HG02840 (cell line): ENCODE measurements around the gene SERAC1.

ENCODE experiments used
- ATAC-seq: cut with Tn5 transposase; IDR thresholded peaks from one replicate; pipeline ENCODE4 v1.9.1; 2021; ENCODE audit warnings: mild to moderate bottlenecking, moderate library complexity, moderate number of reproducible peaks; ENCODE audit not compliant: unreplicated experiment, low FRiP score

The SERAC1 gene

DNA sequence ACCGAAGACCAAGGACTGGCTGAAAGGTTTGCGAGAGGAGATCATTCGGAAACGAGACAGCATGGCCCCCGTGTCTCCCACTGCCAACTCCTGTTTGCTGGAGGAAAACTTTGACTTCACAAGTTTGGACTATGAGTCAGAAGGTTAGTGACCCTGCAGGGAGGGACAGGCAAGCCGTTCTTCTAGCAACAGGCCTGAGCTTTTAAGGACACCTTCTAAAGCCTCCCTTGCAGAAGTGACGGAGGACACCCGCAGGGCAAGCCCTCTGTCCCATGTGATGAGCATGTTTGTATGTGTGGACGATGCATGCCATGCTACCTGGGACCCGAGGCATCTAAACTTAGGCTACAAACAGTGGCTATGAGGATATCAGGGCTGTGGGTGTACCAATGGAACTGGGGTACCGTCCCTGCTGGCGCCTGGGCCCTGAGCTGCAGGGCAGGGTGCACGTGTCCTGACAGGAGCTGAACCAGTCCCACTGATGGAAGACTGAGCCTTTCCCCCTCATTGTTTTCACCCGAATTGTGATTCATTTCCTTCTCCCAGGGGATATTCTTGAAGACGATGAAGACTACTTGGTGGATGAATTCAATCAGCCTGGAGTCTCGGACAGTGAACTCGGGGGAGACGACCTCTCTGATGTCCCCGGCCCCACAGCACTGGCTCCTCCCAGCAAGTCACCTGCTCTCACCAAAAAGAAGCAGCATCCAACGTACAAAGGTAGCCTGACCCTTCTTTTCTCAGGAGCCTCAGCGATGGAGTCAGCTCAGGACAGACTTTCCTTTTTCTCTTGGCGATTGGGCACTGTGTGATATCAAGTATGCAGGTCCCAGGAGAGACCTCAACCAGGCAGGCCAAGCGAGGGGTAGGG lies 84.4 kb downstream of the SERAC1 start:
- no peak for ATAC-seq

- no peak for ATAC-seq
Measured at GRCh38 chr6:158081657-158081935, 86.5 kb downstream of the SERAC1 start.

GRCh38 chr6:158080849-158081656 lies 87.0 kb downstream of the SERAC1 start:
- ATAC-seq = no peak

GRCh38 chr6:158078320-158078719 lies 89.7 kb downstream of the SERAC1 start:
- ATAC-seq = no peak

GRCh38 chr6:158077676-158078075 lies 90.4 kb downstream of the SERAC1 start:
- no peak for ATAC-seq

DNA sequence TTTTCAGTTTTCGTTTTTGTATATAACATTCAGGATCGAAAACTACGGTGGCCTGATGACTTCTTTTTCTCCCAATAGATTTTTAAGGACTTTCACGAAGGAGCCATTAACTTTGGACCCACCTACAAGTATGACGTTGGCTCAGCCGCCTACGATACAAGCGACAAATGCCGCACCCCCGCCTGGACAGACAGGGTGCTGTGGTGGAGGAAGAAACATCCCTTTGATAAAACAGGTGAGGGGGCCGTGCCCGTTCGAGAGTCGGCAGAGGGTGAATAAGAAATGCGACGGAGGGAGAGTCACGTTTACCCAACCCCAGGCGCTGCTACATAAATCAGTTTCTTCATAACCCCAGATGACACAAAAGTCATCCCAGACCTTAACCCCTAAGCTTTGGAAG lies 91.5 kb downstream of the SERAC1 start:
- ATAC-seq = no peak

DNA sequence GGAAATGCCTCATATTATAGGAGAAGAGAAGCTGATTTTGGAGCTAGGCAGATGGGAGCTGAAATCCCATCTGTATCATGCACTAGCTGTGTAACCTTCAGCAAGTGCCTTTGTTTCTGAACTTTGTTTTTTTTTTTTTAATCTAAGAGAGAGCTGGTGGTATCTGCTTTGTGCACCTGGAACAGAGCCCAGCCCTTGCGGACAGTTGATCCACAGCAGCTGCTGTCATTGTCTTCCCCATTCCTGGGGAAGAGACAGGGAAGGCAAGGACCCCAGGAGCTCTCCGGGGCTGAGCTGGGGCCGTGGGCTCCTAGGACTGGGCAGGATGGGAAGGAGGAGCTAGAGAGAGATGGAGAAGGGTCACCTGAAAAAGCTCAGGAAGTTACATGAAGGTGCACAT lies 94.3 kb downstream of the SERAC1 start:
- no peak for ATAC-seq

- no peak for ATAC-seq
Measured at GRCh38 chr6:158072083-158072721, 95.9 kb downstream of the SERAC1 start.

- ATAC-seq = no peak
Measured at GRCh38 chr6:158071121-158072082, 96.7 kb downstream of the SERAC1 start.

GRCh38 chr6:158070513-158070912 lies 97.5 kb downstream of the SERAC1 start:
- ATAC-seq = no peak

DNA sequence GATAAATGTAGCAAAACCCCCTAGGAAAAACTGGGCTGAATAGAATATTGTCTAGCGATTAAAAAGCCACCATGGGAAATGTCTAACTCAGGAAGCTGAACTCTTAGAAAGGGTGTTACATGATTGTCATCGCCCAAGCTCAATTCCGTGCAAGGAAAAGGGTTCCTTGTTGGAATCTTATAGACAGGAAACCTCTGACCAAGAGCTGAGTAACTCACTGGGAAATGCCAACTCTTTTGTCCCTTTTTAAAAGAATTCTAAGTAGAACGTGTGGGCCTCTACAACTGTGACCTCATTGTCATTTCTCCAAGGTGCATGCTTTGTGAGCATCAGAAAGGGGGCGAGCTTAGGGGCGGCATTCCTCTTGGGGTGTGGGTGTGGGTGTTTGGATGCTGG lies 98.3 kb downstream of the SERAC1 start:
- ATAC-seq = no peak

DNA sequence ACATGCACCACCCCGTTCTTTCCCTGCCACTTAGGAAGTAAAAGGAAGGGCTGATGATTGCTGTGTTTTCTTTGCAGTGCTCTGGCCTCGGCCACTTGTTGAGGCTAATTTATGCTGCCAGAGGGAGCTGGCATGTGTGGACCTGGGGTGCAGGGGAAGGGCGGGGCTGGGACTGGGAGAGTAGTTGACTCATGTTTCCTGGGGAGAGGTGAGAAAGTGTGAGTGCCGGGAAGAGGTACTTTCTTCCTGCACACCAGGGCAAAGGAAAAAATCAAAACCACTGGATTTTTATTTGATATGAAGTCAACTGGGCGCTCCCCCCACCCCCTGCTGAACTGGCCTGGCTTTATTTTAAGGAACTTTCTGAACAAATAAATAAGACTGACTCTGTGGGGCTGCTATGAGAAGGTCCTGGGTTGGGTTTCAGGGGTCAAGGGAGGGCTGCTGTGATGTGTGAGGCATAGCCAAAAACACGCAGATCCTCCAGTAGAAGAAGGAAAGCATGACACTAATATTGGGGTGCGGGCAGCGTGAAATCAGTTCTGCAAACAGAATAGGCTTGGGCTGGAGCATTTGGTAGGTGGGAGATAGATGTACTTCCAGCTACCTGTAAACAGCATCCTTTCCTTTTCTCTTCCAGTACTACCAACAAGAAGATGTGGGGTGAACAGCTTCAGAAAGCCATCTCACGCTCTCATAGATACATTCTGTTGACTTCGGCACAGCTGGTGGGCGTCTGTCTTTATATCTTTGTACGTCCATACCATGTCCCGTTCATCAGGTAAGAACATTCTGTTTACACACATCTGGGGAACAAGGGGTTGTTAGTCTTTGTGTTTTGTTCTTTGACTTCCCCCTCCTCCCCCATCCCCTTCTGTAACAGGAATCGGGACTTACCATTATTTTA lies 98.9 kb downstream of the SERAC1 start:
- no peak for ATAC-seq

DNA sequence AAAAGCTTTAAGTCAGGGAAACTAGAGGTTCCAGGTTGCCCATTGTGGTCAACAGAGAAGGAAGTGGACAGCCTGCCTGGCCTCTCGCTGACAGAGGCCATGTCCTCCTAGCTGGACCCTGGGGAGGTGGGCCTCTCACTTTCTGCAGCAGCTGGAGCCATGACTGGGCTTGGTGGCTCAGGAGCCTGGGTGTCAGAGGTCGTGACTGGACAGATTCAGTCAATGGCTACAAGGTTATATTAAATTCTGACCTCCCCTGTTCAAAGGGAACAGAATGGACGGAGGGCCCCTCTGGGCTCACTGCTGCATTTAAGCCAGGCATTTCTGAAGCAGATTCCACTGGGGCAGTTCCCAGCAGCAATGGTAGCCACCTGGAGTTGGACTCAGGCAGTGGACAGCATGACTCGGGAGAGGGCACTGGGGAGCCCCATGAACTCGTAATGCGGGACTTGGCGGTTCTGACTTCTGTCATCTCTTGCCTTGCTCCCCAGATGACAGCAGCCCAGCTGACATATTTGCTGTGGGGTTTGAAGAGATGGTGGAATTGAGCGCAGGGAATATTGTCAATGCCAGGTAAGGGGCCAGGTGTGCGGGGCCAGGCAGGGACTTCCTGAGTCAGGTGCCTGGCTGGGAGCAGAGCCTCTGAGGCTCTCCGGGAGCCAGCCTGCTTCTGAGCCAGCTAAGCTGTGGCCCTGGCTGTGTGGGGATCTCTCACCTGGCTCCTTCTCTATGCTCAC lies 99.7 kb downstream of the SERAC1 start:
- ATAC-seq = no peak

DNA sequence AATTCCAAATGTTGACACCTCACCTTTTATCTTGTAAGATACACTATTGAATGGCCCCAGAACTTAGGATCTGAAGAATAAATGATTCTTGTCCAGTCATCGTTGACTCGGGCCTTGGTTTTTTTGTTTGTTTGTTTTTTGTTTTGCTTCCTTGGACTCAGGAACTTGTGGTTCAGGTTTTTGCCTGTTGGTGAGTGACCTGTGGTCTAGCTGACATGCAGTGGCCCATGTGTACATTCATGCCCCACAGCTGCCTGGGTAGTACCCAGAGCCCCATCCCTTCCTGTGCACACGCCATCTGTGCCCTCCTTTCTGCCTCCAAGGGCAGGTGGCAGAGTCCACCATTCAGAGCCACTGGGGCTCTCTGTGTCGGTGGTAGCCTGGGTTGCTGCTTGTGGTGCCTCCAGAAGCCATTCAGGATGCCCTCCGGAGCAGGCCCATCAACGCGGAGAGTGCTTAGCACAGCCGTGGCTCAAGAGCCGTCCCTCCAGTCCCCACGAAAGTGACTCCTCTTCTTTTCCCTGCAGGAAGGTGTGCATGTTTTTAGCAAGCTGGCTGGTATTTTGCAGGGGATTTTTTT lies 100.5 kb downstream of the SERAC1 start:
- ATAC-seq = no peak

DNA sequence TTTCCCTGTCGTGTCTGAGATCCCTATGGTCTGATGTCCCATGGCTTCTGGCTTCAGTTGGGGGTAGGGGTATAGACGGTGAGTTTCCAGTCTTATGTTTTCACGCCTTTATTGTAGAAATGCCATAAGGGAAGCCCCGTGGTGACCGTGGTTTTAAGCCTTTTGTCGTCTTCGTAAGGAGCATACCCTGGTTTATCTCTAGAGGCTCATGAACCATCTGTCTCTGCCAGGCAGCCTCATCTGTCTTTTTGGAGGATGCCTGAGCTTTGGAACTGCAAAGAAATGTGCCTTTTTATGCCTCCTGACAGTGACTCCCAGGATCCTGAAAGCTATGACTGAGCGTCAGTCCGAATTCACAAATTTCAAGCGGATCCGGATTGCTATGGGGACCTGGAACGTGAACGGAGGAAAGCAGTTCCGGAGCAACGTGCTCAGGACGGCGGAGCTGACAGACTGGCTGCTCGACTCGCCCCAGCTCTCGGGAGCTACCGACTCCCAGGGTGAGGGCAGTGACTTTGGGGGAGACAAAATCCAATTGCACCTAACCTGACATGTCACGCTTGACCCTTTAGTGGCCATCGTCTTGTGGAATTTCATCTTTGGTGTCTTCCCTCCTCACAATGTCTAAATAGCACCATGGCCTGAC lies 101.8 kb downstream of the SERAC1 start:
- ATAC-seq = no peak

DNA sequence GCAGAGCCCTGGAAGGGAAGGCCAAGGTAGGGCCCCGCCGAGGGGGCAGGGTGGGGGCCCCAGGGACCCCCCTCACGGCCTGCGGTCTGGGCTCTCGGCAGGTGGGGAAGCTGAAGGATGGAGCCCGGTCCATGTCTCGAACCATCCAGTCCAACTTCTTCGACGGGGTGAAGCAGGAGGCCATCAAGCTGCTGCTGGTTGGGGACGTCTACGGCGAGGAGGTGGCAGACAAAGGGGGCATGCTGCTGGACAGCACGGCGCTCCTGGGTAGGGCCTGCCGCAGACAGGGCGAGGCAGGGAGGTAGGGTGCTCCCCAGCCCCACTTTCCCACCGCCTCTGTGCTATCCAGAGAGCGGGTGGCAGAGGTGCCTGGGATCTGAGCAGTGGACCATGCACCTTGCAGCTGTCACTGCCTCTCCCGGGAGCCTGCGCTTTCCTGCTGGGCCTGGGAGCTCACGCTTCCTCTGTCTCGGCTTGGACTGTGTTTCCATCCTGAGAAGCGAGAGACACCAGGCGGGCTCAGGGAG lies 103.3 kb downstream of the SERAC1 start:
- ATAC-seq = no peak

DNA sequence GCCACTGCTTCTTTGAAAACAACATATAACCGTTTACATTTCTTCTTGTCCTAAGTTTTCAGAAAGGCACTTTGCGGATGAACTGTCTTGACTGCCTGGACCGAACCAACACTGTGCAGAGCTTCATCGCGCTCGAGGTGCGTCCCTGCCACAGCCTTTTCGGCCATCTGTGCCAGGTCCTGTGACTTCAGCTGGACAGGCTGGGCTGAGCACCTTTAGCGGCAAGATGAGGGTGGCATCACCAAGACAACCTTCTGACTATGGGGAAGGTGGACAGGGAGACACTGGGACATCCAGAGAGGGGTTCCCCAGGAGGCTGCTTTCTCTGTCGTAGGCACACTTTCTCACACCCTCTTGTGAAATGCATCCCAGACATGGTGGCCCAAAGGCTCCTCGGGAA lies 104.3 kb downstream of the SERAC1 start:
- ATAC-seq = no peak
